ENCODE measurements around the gene ABCB4.

- TF ChIP-seq, protein P1, sequence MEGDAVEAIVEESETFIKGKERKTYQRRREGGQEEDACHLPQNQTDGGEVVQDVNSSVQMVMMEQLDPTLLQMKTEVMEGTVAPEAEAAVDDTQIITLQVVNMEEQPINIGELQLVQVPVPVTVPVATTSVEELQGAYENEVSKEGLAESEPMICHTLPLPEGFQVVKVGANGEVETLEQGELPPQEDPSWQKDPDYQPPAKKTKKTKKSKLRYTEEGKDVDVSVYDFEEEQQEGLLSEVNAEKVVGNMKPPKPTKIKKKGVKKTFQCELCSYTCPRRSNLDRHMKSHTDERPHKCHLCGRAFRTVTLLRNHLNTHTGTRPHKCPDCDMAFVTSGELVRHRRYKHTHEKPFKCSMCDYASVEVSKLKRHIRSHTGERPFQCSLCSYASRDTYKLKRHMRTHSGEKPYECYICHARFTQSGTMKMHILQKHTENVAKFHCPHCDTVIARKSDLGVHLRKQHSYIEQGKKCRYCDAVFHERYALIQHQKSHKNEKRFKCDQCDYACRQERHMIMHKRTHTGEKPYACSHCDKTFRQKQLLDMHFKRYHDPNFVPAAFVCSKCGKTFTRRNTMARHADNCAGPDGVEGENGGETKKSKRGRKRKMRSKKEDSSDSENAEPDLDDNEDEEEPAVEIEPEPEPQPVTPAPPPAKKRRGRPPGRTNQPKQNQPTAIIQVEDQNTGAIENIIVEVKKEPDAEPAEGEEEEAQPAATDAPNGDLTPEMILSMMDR (IDR thresholded peaks at IDR 0.05), result no peak
- no peak for TF ChIP-seq POLR2AphosphoS5 (IDR thresholded peaks at IDR 0.05)
- no peak for TF ChIP-seq POLR2A (IDR thresholded peaks at IDR 0.05)
Observed at GRCh38 chr7:87391020-87391701, 84.3 kb downstream of the ABCB4 start.

All from upper lobe of left lung (tissue), 4 donors.